ENCODE results near the gene DNAL1.

Gene DNAL1

DNA sequence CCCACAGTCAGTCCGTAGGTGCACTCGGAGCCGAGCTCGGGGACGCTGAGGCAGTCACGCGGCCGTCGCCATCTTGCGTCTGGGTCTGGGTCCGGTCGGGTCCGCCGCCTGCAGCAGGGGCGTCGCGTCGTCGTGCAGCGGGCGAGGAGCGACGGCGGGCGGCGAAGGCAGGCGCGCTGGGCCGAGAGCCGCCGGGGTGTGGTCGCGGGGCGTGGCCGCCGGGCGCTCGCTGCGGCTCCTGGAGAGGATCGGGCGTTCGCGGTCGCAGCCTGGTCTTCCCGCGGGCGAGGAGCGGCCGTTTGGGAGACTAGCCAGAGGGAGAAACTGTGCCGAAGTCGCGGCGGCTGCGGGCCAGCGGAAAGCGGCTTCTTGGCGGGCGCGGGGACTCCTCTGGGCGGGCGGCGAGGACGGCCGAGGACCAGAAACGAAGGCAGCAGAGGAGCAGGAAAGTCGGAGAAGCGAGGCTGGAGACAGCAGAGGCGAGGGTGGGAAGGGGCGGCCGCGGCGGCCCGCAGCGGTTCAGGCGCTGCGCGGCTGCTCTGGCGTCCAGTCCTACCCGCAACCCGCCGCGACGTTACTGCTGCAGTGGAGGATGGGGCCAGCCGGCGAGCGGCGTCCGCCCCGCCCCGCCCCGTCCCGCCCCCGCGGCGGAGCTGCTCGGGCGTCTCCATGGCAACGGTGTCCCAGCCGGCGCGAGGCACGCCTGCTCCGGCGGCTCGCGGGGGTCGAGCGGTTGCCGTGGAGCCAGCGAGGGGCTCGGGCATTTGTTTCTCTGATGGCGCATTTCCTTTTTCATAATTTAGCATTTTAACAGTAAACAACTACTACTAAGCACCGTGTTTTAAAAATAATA is 69.2 kb downstream of the DNAL1 start, which contains the start of gene PNMA1:
TSS of gene PNMA1 (minus strand) at position 582 of the 853 bp plus-strand sequence. CDS start 745 bp downstream, outside the sequence.
- ATAC-seq (replicated peaks; ENCODE audit: extremely low read depth, poor library complexity, severe bottlenecking) (peak; percentile 76), DNase-seq (ENCODE audit: low spot score in 2 of 2) (peak; percentile 75 to 77)
- Mint-ChIP-seq H3K27ac (ENCODE audit: low read depth) (peak within 1 kb of the TSS; percentile 98), H3K4me3 (peak within 1 kb of the TSS; percentile 98), H3K27me3 (no peaks in the 10 kb centered on the region), H3K4me1 (peaks cover 30% of the 10 kb centered on the region), H3K9me3 (no peaks in the 10 kb centered on the region), H3K36me3 (ENCODE audit: insufficient read depth) (peaks cover 41% of the 10 kb centered on the region)

GRCh38 chr14:73714656-73715081 is 69.9 kb downstream of the DNAL1 start:
- DNase-seq (ENCODE audit: low spot score in 2 of 2) (no peak), ATAC-seq (replicated peaks; ENCODE audit: extremely low read depth, poor library complexity, severe bottlenecking) (peak; percentile 2)
- H3K9me3 Mint-ChIP-seq = no peaks in the 10 kb centered on the region
- peak overlapping the region; percentile 98 for H3K4me3 Mint-ChIP-seq
- peaks cover 47% of the 10 kb centered on the region for H3K36me3 Mint-ChIP-seq (ENCODE audit: insufficient read depth)
- H3K27me3 Mint-ChIP-seq = no peaks in the 10 kb centered on the region
- H3K27ac Mint-ChIP-seq (ENCODE audit: low read depth) = peak overlapping the region; percentile 82
- peaks cover 29% of the 10 kb centered on the region for H3K4me1 Mint-ChIP-seq

GRCh38 chr14:73715707-73716106 is 70.9 kb downstream of the DNAL1 start:
- Mint-ChIP-seq H3K4me3 (no peak overlapping the region), H3K27ac (ENCODE audit: low read depth) (no peak overlapping the region)

DNA sequence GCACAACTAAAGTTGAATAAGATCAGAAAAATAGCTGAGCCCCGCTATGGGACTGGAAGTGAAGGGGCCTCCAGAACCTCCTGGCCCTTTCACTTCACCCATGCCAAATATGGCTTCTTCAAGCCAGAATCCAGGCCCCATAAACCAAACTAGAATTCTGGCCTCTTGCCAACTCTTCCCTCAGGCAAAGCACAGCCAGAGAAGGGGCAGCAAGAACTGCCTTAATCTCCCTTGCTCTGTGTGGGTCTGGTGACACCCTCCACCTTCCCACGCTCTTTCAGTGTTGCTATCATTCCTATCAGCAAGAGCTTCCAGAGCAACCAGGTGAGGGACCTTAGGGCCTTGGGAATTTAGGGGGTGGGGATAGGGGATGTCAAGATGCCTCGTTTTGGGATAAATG is 72.5 kb downstream of the DNAL1 start:
- Mint-ChIP-seq H3K4me1 (peaks cover 16% of the 10 kb centered on the region), H3K36me3 (ENCODE audit: insufficient read depth) (peaks cover 62% of the 10 kb centered on the region), H3K9me3 (no peaks in the 10 kb centered on the region), H3K27me3 (no peaks in the 10 kb centered on the region), H3K4me3 (no peak overlapping the region), H3K27ac (ENCODE audit: low read depth) (no peak overlapping the region)
- ATAC-seq (replicated peaks; ENCODE audit: extremely low read depth, poor library complexity, severe bottlenecking) (no peak), DNase-seq (ENCODE audit: low spot score in 2 of 2) (no peak)

More at GRCh38 chr14:73715707-73716106, 70.9 kb downstream of the DNAL1 start:
- ATAC-seq (replicated peaks; ENCODE audit: extremely low read depth, poor library complexity, severe bottlenecking) (no peak), DNase-seq (ENCODE audit: low spot score in 2 of 2) (no peak)
- Mint-ChIP-seq H3K27me3 (no peaks in the 10 kb centered on the region), H3K4me1 (peaks cover 22% of the 10 kb centered on the region), H3K36me3 (ENCODE audit: insufficient read depth) (peaks cover 54% of the 10 kb centered on the region), H3K9me3 (no peaks in the 10 kb centered on the region)

DNA sequence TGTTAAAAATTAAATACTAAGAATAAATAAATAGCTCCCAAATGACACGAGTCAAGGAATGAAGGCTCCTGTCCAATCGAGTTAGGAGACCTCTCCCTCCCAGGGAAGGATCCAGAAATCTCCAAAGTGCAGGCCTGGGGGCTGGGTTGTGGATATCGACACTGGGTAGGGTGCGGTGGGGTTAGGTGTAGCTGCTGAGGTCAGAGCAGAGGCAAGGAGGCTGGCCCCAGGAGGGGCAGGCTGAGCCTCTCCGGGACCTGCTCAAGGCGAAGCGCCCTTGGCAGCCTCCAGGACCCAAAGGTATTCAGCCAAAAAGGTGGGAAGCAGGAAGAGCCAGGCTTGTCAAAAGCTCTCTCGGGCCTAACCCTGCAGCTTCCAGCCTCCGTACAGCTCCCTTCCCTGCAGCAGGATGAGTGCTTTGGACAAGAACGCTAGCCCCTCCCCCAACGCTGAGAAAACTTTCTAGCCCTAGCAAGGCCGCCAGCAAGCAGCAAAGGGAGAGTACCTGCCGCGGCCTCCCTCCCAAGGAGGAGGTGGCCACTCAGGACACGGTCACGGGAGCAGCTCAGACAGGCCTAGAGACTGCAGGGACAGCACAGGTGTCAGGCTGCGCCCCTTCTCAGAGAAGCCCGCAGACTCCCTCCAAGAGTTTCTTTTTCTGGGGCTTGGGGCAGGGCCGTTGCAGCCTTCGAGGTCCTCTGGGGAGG is 73.1 kb downstream of the DNAL1 start:
- DNase-seq (ENCODE audit: low spot score in 2 of 2) = no peak
- Mint-ChIP-seq H3K4me3 (no peak overlapping the region), H3K27ac (ENCODE audit: low read depth) (peak overlapping the region; percentile 87), H3K4me1 (peaks cover 10% of the 10 kb centered on the region), H3K27me3 (no peaks in the 10 kb centered on the region), H3K9me3 (no peaks in the 10 kb centered on the region), H3K36me3 (ENCODE audit: insufficient read depth) (peaks cover 64% of the 10 kb centered on the region)
- ATAC-seq (replicated peaks; ENCODE audit: extremely low read depth, poor library complexity, severe bottlenecking) = no peak

DNA sequence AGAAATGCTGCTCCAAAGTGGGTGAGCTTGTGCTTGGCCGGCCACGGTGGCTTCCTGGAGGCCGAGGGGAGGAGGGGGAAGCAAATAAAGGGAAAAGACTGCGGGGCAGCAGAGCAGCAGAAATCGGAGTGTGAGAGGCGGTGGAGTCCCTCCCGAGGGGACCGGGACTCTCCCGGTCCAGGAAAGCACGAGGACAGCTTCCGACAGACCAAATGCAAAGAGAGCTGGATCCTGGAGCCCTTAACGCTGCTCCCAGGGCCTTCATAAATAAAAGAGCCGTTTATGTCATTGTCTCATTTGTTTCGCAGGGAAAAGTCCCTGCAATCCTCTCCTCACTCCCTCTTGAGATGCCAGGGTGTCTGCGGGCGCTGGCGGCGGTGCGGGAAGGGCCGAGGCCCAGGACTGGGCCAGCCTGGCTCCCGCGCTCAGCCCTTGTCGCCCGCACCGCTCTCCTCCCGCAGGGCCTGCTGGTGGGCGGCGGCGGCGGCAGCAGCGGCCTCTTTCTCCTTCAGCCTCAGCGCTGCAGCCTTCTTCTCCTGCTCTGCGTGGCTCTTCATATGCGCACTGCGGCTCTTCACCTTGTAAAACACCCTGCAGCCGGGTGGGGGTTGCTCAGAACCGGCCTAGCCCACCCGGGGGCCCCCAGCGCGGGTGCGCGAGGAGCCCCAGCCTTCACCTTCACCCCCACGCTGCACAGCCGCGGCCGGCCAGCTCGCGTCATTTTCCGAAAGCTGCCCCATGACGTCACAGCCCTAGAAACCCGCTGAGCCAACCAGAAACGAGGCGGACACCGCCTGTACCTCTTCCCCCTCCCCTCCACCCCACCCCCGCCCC is 73.8 kb downstream of the DNAL1 start:
- H3K9me3 Mint-ChIP-seq = no peaks in the 10 kb centered on the region

DNA sequence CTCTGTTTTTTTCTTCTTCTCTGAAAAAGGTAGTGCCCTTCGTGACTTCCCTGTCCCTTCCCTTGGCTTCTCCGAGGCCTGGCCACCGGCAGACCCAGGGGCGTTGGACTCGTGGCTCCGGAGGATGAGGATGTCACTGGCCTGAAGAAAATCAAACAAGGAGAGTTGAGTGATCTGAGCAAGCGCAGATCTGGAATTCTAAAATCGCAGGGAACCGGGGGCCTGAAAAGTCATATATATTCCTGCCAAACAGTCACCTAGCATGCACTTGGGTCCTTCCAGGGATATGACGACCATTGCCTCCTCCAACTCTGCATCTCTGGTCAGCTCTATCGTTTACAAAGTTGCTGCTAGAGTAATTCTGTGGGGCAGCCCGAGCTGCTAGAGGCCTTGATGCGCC is 74.6 kb downstream of the DNAL1 start:
- Mint-ChIP-seq H3K4me1 (no peaks in the 10 kb centered on the region), H3K27me3 (no peaks in the 10 kb centered on the region), H3K9me3 (no peaks in the 10 kb centered on the region), H3K36me3 (ENCODE audit: insufficient read depth) (peaks cover 67% of the 10 kb centered on the region), H3K27ac (ENCODE audit: low read depth) (no peak overlapping the region), H3K4me3 (no peak overlapping the region)
- ATAC-seq (replicated peaks; ENCODE audit: extremely low read depth, poor library complexity, severe bottlenecking) = no peak
- no peak for DNase-seq (ENCODE audit: low spot score in 2 of 2)

More for the DNA sequence above, 73.8 kb downstream of the DNAL1 start:
- no peak for ATAC-seq (replicated peaks; ENCODE audit: extremely low read depth, poor library complexity, severe bottlenecking)
- Mint-ChIP-seq H3K36me3 (ENCODE audit: insufficient read depth) (peaks cover 63% of the 10 kb centered on the region), H3K27ac (ENCODE audit: low read depth) (peak overlapping the region; percentile 87), H3K4me3 (no peak overlapping the region), H3K4me1 (peaks cover 3% of the 10 kb centered on the region), H3K27me3 (no peaks in the 10 kb centered on the region)
- DNase-seq (ENCODE audit: low spot score in 2 of 2) = no peak

DNA sequence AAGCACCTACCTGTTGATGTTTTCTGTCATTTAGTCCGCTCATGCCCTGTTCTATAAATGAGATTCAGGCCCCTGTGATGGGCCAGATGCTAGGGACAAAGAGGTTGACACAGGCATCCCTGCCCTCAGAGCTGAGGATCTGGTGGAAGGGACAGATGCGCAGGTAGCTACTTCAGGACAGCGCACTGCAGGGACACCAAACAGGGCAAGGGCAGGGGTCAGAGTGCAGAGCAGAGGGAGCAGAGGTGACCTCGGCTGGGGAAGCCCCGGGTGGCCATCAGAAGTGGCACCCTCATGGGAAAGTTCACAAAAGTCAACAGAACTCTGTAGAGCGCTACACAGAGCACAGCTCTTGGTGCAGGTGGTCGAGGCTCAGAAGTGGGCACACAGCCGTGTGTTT is 75.0 kb downstream of the DNAL1 start:
- no peak for DNase-seq (ENCODE audit: low spot score in 2 of 2)
- ATAC-seq (replicated peaks; ENCODE audit: extremely low read depth, poor library complexity, severe bottlenecking) = no peak
- no peaks in the 10 kb centered on the region for H3K27me3 Mint-ChIP-seq
- no peaks in the 10 kb centered on the region for H3K4me1 Mint-ChIP-seq
- H3K4me3 Mint-ChIP-seq = no peak overlapping the region
- no peak overlapping the region for H3K27ac Mint-ChIP-seq (ENCODE audit: low read depth)
- H3K36me3 Mint-ChIP-seq (ENCODE audit: insufficient read depth) = peaks cover 65% of the 10 kb centered on the region
- H3K9me3 Mint-ChIP-seq = no peaks in the 10 kb centered on the region

DNA sequence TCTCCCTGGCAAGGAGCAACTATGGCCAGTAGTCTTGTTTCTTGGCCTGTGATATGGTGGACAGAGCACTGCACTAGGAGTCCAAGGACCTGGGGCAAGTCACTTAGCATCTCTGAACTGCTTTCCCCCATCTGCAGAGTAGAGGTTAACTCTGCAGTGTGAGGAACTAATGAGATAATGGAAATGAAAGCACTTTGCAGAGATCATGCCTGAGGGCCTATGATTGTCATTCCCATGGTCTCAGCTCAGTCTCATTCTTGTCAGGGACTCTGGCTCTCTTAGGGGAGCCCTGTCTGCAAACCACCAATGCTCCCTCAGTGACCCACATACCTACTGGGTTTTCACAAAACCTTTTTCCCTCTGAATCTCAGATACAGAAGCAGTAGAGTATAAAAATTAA is 75.8 kb downstream of the DNAL1 start:
- H3K4me1 Mint-ChIP-seq = no peaks in the 10 kb centered on the region
- H3K36me3 Mint-ChIP-seq (ENCODE audit: insufficient read depth) = peaks cover 65% of the 10 kb centered on the region
- H3K9me3 Mint-ChIP-seq = no peaks in the 10 kb centered on the region

GRCh38 chr14:73721101-73721821 is 76.5 kb downstream of the DNAL1 start:
- no peak overlapping the region for H3K4me3 Mint-ChIP-seq
- no peak for DNase-seq (ENCODE audit: low spot score in 2 of 2)
- no peaks in the 10 kb centered on the region for H3K9me3 Mint-ChIP-seq
- no peaks in the 10 kb centered on the region for H3K27me3 Mint-ChIP-seq
- H3K27ac Mint-ChIP-seq (ENCODE audit: low read depth) = peak overlapping the region; percentile 85
- ATAC-seq (replicated peaks; ENCODE audit: extremely low read depth, poor library complexity, severe bottlenecking) = no peak
- H3K4me1 Mint-ChIP-seq = no peaks in the 10 kb centered on the region
- peaks cover 65% of the 10 kb centered on the region for H3K36me3 Mint-ChIP-seq (ENCODE audit: insufficient read depth)

More for the DNA sequence above, 75.8 kb downstream of the DNAL1 start:
- Mint-ChIP-seq H3K4me3 (no peak overlapping the region), H3K27ac (ENCODE audit: low read depth) (no peak overlapping the region), H3K27me3 (no peaks in the 10 kb centered on the region)
- DNase-seq (ENCODE audit: low spot score in 2 of 2) (no peak), ATAC-seq (replicated peaks; ENCODE audit: extremely low read depth, poor library complexity, severe bottlenecking) (no peak)

DNA sequence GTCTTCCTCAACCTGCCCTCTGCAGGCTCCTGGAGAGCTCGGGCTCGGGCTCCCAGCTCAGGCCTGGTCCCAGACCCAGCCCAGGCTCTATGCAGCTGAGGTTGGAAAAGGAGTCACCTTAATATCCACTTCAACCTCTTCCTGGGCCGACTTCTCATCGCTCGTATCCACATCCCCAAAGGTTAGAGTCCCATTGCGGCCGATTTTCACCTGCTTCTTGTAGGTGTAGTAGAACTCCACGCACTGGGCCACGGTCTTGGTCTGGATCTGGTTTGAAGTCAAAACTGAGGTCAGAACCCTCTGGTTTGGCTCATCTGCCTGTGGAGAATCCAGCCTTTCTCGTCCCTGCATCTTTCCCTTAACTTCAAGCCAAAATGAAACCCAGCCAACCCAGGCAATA is 77.8 kb downstream of the DNAL1 start:
- no peaks in the 10 kb centered on the region for H3K27me3 Mint-ChIP-seq
- no peak overlapping the region for H3K27ac Mint-ChIP-seq (ENCODE audit: low read depth)
- H3K36me3 Mint-ChIP-seq (ENCODE audit: insufficient read depth) = peaks cover 59% of the 10 kb centered on the region

DNA sequence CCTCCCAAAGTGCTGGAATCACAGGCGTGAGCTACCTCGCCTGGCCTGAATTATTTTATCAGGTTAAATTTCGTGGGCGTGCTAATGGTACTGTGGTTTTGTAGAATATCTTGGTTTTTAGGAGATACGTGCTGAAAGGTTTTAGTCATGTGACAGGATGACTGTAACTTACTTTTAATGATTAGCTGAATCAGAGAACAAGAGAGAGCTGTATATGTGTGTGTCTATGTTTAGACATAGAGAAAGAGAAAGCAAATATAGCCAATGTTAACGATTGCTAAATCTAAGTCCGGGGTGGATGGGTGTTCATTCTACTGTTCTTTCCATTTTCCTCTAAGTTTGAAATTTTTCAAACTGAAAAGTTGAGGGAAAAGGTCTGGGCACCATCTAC is 78.6 kb downstream of the DNAL1 start:
- H3K9me3 Mint-ChIP-seq = no peaks in the 10 kb centered on the region
- H3K27me3 Mint-ChIP-seq = no peaks in the 10 kb centered on the region
- H3K36me3 Mint-ChIP-seq (ENCODE audit: insufficient read depth) = peaks cover 58% of the 10 kb centered on the region
- ATAC-seq (replicated peaks; ENCODE audit: extremely low read depth, poor library complexity, severe bottlenecking) (no peak), DNase-seq (ENCODE audit: low spot score in 2 of 2) (no peak)
- H3K4me3 Mint-ChIP-seq = no peak overlapping the region
- peak overlapping the region; percentile 38 for H3K27ac Mint-ChIP-seq (ENCODE audit: low read depth)
- H3K4me1 Mint-ChIP-seq = peaks cover 2% of the 10 kb centered on the region

More for the DNA sequence above, 77.8 kb downstream of the DNAL1 start:
- no peaks in the 10 kb centered on the region for H3K9me3 Mint-ChIP-seq
- H3K4me3 Mint-ChIP-seq = no peak overlapping the region
- DNase-seq (ENCODE audit: low spot score in 2 of 2) (no peak), ATAC-seq (replicated peaks; ENCODE audit: extremely low read depth, poor library complexity, severe bottlenecking) (no peak)
- no peaks in the 10 kb centered on the region for H3K4me1 Mint-ChIP-seq

Measured in central memory CD8-positive, alpha-beta T cell (primary cell).